Cardiac muscle cell (in vitro differentiated cells and primary cell): ENCODE data around the gene AJUBA. TPM values are rescaled to one million over a fixed set of nuclear protein-coding genes. Genes with fewer than 3 reads are reported as not detected.
A peak's percentile ranks its signal among the peaks of the same experiment; 100 is the strongest.

ENCODE experiments used
- DNase-seq, 2 donors: peaks; one replicate each; pipeline versions ENCODE4 v3.0.0 to v3.0.0-alpha.2; 2010 to 2017; ENCODE audit warnings: low read depth in 1 of 2, low spot score in 1 of 2
- H3K27ac ChIP-seq: fragments of 200-600 bp; sonication (generic); 2 replicates; pipeline ENCODE4 v1.5.1; 2016
- H3K27me3 ChIP-seq: fragments of 200-600 bp; sonication (generic); 2 replicates; pipeline ENCODE4 v1.6.0; 2016; ENCODE audit warnings: control low read depth
- H3K36me3 ChIP-seq: fragments of 200-600 bp; sonication (generic); 2 replicates; pipeline ENCODE4 v1.5.1; 2016; ENCODE audit warnings: control low read depth
- H3K4me1 ChIP-seq: fragments of 200-600 bp; sonication (generic); 2 replicates; pipeline ENCODE4 v1.8.1; 2017; ENCODE audit warnings: low read depth, mild to moderate bottlenecking, mixed run types
- H3K4me3 ChIP-seq: fragments of 200-600 bp; sonication (generic); 2 replicates; pipeline ENCODE4 v1.5.1; 2016; ENCODE audit warnings: mild to moderate bottlenecking
- H3K9me3 ChIP-seq: fragments of 200-600 bp; sonication (generic); 2 replicates; pipeline ENCODE4 v1.5.1; 2017; ENCODE audit warnings: low read depth, mild to moderate bottlenecking, control low read depth
- polyA plus RNA-seq: library from polyadenylated mRNA; unstranded; fragments of >200 nt; fragmentation: Nextera tagmentation; extraction: Ambion mirVana; gene quantifications from 2 replicates; pipeline ENCODE4 v1.2.1, GENCODE V29; 2016
- total RNA-seq: library from RNA; depleted of rRNA; stranded (reverse); fragments of >200 nt; gene quantifications from 2 replicates; pipeline ENCODE4 v1.2.3, GENCODE V29; 2016
- TF ChIP-seq, protein P1 (sequence below): IDR thresholded peaks from 2 replicates; pipeline ENCODE4 v1.5.1; 2012; ENCODE audit warnings: low read depth, mild to moderate bottlenecking, low read length

Gene AJUBA
- total and polyA plus RNA-seq, 2 experiments from 2014 or later, result 18.9 to 39.3 TPM

- TF ChIP-seq, protein P1, sequence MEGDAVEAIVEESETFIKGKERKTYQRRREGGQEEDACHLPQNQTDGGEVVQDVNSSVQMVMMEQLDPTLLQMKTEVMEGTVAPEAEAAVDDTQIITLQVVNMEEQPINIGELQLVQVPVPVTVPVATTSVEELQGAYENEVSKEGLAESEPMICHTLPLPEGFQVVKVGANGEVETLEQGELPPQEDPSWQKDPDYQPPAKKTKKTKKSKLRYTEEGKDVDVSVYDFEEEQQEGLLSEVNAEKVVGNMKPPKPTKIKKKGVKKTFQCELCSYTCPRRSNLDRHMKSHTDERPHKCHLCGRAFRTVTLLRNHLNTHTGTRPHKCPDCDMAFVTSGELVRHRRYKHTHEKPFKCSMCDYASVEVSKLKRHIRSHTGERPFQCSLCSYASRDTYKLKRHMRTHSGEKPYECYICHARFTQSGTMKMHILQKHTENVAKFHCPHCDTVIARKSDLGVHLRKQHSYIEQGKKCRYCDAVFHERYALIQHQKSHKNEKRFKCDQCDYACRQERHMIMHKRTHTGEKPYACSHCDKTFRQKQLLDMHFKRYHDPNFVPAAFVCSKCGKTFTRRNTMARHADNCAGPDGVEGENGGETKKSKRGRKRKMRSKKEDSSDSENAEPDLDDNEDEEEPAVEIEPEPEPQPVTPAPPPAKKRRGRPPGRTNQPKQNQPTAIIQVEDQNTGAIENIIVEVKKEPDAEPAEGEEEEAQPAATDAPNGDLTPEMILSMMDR, result peak; percentile 89
- H3K9me3 ChIP-seq, result no peaks in the 10 kb centered on the region
- DNase-seq, result peak; percentile 91 to 92
- no peak overlapping the region for H3K4me3 ChIP-seq
- H3K27me3 ChIP-seq, result no peaks in the 10 kb centered on the region
- no peaks in the 10 kb centered on the region for H3K36me3 ChIP-seq
- no peak overlapping the region for H3K27ac ChIP-seq
- H3K4me1 ChIP-seq, result no peaks in the 10 kb centered on the region
Measured at GRCh38 chr14:22986508-22987054, 4.2 kb upstream of the AJUBA start.

DNA sequence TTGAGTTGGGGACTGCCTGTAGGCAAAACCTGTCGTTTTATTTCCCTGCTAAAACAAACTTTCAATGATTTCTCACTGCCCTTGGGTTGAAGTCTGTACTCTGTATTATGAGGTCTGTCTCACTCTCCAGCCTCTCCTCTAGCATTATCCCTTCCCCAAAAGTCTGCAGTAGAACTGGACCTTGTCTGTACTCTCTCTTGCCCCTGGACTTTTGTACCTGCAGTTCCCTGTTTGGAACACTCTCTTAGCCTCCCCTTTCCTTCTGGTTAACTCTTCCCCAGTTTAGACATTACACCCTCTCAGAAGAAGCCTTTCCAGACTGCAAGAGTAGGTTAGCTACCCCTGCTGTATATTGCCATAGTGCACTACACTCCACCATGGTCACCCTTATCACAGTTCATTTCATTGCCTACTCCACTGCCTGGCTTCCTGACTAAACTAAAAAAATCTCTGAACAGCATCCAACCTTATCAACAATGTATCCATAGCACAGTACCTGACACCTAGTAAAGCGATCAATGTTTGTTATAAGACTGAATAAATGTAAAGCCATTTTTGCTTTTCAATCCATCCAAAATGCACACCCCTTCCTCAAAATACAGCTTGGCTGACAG is 3.6 kb upstream of the AJUBA start:
- no peaks in the 10 kb centered on the region for H3K4me1 ChIP-seq
- no peak overlapping the region for H3K27ac ChIP-seq
- no peak overlapping the region for H3K4me3 ChIP-seq
- no peak for DNase-seq
- H3K27me3 ChIP-seq, result no peaks in the 10 kb centered on the region
- TF ChIP-seq, protein P1, result no peak
- no peaks in the 10 kb centered on the region for H3K36me3 ChIP-seq
- no peaks in the 10 kb centered on the region for H3K9me3 ChIP-seq

DNA sequence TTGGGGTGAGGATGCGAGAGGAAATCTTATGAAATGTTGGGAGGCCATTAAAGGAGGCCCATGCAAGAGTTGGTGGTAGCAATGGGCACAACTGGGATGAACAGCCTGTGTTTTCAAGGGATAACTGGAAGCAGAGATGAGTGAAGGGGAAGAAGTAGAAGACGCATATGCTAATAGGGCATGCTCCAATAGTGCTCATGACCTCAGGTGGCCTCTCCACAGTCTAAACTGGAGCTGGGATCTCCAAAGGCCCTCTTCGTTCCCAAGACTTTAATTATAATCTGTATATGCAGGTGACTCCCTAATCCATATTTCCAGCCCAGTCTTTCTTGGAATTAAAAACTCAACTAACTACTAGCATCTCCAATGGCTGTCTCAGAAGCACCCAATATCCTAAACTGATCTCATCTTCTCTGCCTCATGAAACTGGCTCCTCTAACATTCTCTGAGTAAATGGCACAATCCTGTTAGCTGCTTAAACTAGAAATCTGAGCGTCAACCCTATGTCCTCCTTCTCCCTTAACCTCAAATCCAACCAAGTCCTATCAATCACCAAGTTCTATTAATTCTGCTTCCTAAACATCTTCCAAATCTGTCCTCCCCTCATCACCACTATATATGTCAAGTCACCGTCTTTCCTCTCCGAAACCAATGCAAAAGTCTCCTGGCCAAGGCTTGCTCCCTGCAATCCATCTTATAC is 2.8 kb upstream of the AJUBA start:
- no peak overlapping the region for H3K4me3 ChIP-seq
- TF ChIP-seq, protein P1, result no peak
- H3K4me1 ChIP-seq, result peaks cover 3% of the 10 kb centered on the region
- no peaks in the 10 kb centered on the region for H3K27me3 ChIP-seq
- H3K9me3 ChIP-seq, result no peaks in the 10 kb centered on the region
- no peaks in the 10 kb centered on the region for H3K36me3 ChIP-seq
- H3K27ac ChIP-seq, result no peak overlapping the region
- DNase-seq, result no peak

DNA sequence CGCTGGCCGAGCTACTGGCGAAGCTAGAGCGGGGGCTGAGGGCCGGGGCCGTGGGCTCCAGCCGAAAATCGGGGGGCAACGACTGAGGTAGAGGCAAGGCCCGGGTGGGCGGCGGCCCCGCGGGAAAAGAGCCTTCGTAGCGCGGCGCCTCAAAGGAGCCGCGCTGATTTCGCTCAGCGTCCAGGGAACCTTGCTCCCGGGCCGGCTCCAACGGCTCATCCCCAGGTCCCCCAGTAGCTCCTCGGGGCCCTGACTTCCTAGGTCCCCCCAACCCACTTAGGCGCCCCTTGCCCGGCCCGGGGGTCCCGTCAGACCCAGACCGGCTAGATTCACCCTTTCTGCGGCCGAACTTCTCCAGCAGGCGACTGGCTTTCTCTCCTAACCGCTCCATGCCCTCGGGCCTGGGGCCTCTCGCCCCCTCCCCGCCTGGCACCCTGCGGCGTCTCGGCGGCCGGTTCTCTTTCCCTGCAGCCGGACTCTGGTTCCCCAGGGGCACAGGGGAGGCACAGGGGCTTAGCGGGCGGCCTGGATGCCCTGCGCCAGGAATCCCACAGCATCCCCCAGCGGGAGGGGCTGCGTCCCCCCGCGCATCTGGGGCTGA is 375 bp downstream of the AJUBA start:
- H3K4me1 ChIP-seq, result peaks cover 31% of the 10 kb centered on the region

More for the DNA sequence above, 375 bp downstream of the AJUBA start:
- Histone ChIP-seq H3K4me3 (peak overlapping the region; percentile 74), H3K36me3 (no peaks in the 10 kb centered on the region), H3K27ac (peak overlapping the region; percentile 99), H3K9me3 (no peaks in the 10 kb centered on the region), H3K27me3 (no peaks in the 10 kb centered on the region)
- peak in 1 of 2 donors; percentile 41 for DNase-seq
- TF ChIP-seq, protein P1, result no peak
